Limb (tissue), 2 donors: Measurements from ENCODE around the gene POLD2.
"Not testable (repeated sequence)": the region's sequence is repeated elsewhere in the genome, so short reads cannot be mapped to it uniquely, and the experiment has no call there.

Experiments used
- DNase-seq, 2 donors: peaks; one replicate each; pipeline ENCODE4 v3.0.0-alpha.2; 2016; ENCODE audit errors: extremely low spot score in 2 of 2

The POLD2 gene

DNA sequence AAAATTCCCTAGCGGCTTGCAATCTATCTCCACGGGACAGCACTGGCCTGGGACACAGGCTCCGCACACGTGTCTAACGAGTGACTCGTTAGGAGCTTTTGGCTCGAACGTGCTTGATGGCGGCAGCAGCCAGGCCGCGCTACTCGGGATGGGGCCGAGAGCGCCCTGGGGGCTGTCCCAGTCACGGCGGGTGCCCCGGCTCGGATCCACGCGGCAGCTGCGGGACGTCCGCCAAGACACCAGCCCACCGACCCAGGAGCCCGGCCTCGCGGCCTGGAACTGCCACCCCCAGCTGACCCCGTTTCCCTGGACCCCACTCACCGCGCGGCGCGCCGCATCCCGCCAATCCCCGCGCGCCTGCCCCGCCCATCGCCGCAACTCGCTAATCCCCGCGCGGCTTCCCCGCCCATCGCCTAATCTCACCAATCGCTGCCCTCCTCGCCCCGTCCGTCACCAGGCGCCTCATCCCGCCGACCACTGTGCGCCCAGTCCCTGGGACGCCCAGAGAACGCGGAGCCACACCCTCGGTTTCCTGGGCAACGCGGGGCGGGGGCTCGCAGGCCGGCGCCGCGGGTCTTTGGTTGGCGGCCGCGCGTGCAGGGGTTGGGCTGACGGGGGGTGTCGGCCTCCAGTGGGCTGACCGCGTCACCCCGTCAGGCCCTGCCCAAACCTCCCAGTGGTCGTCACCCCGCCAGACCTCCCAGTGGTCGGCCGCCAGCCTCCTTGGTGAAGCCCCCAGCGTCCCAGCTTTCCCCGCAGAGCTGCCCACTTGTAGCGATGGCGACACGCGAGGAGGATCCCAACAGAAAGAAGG is at the start of gene POLD2:
TSS of gene POLD2 (minus strand) at position 359 of the 814 bp plus-strand sequence. CDS start 1,495 bp downstream, outside the sequence.
- peak; percentile 96 to 99 for DNase-seq

DNA sequence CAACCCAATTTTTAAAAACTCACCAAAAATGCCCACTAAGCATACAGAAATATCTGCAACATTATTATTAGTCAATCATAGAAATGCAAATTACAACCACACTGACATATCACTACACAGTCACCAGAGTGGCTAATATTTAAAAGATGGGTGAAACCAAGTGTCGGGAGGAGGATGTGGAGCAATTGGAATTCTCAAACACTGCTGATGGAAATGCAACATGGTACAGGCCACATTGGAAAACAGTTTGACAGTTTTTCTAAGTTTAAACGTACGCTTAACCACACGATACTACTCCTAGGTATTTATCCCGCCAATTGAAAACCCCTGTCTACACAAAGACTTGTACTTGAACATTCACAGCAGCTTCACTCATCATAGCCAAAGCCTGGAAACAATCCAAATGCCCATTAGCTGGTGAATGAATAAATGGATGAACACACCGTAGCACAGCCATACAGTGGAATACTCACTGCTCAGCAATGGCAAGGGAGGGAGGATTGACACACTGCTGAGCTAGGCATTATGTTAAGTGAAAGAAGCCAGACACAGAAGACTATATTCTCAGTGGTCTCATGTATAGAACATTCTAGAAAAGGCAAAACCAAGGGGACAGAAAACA is 49.6 kb upstream of the POLD2 start:
- peak in 1 of 2 donors; percentile 4 for DNase-seq

DNA sequence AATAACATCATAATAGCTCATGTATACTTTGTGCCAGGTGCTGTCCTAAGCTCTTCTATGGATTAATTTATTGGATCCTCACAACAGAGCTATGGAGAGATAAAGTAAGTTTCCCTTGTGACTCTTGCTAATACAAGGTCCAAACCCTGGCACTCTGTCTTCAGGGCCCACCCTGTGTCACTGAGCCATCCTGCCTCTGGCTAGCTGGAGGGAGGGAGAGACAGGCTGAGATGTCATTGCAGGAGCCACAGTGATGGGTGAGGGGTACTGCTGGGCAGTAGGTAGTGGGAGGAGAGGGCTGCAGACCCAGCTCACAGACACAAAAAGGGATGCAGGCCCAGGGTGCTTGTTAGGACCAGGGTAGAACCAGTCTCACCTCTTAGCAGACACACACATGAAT is 49.0 kb upstream of the POLD2 start:
- DNase-seq, result peak in 1 of 2 donors; percentile 3

DNA sequence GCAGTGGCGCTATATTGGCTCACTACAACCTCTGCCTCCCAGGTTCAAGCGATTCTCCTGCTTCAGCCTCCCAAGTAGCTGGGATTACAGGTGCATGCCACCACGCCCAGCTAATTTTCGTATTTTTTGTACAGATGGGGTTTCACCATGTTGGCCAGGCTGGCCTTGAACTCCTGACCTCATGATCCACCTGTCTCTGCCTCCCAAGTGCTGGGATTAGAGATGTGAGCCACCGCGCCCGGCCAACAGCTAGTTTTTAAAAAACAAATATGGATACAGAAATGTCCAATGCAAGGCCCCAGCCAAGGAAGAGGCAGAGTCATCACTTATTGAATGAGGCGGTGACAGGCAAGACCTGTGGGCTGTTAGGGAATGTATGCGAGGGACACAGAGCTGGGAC is 48.6 kb upstream of the POLD2 start:
- not testable (repeated sequence) for DNase-seq

DNA sequence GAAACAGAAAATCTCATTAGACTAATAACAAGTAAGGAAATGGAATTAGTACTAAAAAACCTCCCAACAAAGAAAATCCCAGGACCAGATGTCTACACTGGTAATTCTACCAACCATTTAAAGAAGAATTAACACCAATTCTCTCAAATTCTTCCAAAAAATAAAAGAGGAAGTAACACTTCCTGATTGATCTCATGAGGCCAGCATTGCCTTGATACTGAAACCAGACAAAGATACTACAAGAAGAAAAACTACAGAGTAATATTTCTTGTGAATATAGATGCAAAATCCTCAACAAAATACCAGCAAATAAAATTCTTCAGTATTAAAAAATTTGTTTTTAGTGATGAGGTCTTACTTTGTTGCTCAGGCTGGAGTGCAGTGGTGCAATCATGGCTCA is 44.6 kb upstream of the POLD2 start:
- DNase-seq, result no peak

DNA sequence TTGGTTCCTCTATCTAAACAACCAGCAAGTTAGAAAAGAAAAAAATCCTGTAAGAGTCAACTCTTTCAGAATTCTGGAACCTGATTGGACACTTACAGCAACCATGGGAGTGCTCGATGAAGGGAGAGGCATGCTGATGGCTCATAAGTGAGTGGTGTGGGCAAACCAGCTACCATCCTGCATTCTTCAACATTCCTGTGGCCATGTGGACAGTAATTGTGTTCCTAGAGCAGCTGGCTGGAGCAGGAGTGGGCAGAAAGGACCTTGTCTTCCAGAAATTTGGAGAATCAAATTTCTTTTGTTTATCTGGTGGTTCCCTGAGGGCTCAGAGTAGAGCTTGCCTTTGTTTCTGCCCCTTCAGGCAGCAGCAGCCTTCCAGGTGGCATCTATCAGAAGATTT is 40.2 kb upstream of the POLD2 start:
- DNase-seq, result no peak

DNA sequence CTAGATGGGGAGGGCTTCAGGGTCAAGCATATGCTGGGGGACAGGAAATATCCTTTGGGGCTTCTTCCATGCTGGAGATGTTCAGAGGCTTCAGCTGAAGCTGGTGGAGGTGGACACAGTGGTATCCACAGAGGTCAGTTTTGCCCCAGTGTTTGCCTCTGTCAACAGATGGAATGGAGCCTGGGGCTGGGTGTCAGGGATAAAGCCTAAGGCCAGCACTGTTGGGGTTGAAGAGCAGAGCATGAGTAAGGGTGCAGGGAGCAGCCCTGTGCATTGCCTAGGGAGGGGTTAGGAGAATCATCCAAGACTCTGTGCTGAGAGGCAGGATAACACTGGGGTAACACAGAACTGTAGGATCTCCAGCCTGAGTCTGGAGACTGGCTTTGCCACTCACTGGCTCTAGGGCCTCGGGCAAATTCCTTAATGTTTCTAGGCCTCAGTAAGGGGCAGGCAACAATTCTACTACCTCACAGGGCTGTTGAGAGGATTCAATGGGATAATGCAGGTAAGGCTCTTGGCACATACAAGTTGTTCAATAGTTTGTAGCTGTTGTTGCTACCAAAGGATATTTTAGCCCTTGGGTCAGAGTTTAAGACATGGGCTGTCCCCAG is 39.5 kb upstream of the POLD2 start:
- peak in 1 of 2 donors; percentile 8 for DNase-seq

DNA sequence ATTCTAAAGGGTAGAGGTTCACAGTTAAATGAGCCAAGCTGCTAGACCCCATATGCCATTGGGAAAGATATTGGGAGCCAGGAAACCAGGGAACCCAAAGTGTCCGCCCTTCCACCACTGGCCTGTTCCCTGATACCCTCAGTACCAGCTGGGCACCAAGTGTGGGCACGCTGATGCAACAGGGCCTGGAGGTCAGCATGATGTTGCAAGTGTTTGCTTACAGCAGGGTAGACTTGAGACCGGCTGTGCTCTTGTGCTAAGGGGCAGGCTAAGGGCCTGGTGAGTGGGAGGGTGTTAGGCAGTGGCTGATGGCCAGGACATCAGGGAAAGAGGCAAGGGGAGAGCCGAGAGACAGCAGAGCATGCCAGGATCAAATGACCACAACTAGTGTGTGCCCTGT is 38.8 kb upstream of the POLD2 start:
- peak in 1 of 2 donors; percentile 13 for DNase-seq

DNA sequence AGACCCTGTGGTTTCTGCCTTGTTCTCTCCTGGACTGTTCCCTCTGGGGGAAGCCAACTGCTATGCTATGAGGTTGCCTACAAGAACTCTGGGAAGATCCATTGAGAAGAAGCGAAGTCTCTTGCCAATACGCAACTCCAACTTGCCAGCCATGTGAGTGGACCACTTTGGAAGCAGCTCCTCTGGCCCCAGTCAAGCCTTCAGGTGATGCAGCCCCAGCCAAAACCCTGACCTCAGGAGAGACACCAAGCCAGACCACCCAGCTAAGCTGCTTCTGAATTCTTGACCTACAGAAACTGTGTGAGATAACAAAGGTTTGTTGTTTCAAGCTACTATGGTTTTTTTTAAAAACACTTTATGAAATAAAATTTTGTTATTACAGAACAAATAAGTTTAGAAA is 38.0 kb upstream of the POLD2 start:
- no peak for DNase-seq

DNA sequence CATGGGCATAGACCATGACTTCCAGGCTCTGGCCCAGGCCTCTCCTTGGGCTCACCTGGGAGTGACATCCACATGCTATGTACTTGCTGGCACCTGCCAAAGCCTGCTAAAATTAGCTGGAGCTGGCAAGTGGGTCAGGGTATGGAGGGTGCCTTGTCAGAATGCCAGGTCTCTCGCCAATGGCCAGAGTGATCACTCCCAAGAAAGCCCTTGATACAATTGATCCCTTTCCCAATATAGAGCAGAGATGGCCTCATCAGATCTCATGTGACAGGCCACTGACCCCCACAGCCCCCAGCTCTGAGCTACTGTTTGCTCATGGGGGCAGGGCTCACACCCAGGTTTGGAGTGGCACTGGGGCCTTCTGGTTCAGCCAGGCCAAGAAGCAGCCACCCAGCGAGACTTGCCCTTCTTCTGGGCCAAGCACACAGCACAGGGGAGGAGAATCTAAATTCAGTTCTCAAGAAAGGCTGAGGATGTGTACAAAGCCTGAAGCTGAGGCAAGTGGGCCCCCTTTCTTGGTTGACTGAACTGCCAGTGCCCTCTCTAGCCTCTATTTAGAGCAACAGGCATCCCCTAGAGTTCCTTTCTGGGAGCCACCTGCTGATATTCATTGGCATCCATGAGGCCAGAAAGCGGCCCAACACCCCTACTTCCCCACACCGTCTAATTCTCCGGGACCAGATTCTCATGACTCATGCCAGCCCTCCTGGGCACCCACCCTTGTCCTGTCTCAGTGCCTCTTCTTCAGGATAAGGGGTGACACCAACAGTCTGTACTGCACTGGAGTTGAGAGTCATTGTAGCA is 36.7 kb upstream of the POLD2 start:
- DNase-seq, result no peak

DNA sequence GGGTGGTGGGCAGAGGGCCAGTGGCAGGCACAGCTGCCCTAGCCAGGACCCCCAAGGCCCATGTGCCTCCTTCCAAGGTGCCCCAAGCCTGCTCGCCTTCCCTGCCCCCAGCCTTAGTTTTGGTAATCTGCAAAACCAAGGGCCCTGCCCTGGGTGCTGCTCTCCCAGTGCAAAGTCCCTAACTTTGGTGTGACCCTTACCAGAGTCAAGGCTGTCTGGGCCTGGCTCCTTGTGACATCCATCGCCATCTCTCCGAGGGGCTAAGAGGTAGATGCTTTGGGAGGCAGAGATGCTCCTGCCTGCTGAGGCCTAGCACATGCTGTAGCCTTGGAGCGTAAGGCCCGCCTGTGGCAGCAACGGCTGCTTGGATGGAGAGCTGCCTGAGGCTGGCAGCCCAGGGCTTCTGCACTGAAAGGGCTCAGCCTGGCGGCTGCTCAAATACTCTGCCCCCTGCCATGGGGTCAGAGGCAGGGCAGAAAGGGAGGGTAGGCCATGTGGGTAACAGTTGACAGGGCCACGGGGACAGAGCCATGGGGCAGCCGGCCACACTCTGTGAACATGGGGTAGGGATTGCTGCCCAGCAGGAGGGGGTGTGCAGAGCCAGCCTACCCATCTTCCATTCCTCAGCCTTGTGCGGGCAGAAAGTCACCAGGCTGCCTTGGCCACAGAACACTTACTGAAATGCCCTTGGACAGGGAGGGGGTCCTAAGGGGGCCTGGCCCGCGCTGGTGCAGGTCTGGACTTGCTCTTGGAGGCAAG is 35.7 kb upstream of the POLD2 start:
- DNase-seq, result no peak

DNA sequence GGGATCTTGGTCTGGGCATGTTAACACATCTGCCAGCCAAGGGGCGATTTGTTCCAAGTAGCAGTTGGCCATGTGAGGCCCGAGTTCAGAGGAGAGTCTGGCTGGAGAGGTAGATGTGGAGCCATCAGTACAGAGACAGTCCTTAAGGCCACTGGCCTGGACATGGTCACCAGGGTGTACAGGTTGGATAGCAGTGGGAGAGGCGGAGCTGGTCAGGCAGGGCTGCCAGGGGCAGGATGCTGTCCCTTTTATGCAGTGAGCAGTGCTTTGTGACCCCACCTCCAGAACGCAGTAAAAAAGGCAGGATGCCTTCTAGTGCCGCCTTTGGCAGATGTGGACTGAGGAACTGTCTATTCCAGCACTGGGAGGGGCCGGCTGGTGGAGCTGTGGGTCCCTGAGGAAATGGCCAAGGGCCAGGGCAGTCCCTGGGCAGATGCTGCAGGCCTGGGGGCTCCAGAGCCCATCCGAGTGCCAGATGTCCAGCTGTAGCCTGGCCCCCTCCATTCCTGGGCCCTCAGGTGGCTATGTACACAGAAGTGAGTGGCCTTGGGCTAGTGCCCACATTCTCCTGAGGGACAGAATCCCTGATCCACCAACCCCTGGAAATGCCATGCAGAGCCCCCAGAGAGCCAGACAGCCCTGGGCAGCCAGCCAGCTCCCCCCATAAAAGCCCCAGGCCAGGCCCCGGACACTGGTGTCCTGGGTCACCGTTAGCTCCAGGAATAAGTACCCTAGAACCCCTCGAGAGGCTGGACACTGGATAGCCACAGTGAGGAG is 34.9 kb upstream of the POLD2 start:
- DNase-seq, result no peak

DNA sequence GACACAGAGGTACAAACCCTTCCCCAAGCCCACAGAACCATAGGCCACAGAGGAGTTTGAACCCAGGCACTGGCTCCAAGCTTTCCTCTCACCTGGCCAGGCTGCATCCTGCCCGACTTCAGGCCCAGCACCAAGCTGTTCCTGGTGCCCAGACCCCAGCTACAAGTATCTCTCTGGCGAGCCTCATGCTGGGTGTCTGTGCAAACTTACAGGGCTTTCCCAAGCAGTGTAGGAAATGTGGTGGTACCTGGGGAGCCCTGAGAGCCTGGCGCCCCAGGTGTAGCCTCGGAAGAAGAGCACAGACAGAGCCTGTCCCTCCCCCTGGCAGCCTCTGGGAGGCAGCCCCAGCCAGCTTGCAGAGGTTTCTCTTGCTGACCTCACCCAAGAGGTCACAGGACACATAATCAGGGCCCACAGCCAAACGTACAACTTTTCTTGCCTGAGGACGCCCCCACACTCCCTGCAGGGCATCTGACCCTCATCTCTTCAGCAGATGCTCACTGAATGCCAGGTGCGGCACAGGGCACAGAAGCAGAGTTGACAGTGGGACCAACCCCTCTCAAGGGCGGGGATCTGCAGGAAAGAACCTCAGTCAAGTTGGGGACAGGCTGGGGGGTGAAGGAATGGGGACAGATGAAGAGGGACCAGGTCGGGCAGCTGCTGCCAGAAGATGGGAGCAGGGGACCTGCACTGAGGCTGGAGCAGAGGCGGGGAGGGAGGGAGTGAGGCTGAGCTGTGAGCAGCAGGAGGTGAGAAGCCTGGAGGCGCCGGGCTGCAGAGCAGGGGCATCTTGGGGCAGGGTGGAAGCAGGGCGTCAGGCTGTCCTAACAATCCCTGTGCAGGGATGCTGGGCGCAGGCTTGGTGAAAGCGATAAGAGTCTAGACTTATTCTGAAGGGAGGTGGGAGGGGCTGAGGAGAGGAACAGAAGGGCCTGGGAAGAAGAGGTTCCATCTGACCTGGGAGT is 34.0 kb upstream of the POLD2 start:
- no peak for DNase-seq

DNA sequence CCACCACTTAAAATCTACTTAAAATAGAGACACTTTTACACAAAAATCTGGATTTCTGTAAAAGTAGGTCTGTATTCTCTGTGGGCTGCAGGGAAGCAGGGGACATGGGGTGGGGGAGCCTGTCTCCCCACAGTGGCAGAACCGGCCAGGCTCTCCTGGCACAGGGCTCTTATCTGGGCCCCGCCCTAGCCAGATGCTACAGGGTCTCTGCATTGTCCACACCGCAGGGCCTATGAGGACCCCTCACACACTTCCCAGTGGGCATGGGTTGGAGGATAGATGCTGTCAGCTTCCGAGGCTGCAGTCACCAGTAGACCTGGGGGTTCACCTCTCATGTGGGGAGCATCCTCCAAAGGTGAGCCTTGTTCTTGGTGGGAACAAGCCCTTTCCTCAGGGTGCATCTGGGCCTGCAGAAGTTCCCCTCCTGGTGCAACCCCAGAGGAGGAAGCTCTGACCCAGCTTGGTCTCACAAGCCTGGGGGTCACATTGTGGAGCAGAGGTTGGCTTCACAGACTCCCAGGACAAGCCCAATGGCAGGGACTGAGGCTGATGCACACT is 33.2 kb upstream of the POLD2 start:
- DNase-seq, result no peak

DNA sequence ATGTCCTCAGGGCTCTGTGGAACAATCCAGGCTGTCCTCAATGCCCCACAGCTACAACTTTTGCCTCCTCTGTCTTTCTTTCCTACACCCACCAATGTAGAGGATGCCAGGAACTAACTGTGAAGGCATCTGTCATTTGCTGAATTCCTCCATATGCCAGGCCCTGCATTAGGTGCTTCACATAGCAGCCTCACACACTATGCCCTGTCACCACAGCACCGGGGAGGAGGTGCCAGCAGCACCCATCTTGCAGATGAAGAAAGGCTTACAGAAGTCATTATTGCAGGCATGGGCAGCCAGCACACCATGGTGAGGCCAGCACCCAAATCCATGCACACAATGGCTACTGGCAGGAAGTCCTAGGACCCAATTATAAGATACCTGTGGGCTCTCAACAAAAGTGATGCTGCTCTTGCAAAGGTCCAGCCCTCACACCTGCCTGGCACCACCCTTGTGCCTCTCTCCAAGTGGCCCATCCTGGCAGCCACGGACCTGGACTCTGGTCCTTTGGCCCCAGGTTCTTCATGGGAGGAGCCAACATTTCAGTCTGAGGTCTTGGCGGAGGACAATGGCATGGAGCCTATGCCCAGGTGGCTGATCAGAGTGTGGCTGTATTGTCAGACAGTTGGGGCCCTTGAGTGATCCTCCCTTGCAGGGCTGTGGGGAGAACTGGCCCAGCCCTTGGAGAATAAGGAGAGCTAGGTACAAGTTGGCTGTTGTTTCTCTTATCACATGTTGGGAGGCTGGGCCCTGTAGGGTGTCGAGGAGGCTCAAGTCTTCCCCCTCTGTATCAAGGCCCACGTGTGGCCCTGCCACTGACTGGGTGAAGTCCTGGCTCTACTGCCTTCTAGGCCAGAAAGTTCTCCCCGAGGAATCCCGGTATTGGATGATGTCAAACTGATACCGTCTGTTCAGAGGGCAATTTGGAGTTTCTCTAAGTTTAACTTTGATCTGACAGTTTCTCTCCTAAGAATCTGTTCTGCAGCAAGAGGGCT is 32.1 kb upstream of the POLD2 start:
- DNase-seq, result no peak

DNA sequence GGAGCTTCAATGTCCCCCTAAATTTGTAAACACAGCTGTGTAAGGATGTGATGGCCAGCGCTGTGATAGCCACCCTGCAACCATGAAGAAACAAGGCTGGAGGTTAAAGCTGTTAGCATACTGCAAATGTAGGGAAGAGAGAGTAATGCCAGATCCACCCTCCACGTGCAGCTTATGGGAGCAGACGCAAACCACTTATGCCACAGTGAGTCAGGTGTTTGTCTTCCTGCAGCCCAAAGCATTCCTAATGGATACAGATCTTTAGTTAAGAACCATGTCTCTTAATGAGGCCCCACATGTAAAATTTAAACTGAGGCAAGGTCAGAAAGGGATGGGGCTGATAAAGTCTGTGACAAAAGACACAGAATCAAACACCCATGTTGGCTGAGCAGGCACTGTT is 31.4 kb upstream of the POLD2 start:
- no peak for DNase-seq

DNA sequence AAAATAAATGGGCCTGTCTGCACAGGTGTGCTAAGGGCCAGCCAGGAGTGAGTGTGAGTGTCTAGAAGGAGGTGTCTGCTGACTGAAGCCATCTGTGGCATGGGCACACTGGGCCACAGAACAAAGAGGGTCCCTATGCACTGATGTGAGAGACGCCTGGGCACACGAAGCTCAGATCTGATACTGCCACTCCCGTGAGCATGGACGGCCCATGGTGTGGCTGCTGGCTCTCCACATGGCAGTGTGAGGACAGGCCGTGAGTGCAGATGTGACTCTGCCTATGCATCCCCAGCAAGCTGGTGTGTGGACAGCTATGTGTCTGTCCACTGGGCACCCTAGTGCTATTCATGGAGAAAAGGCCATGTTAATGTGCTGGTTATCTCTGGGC is 30.6 kb upstream of the POLD2 start:
- DNase-seq, result peak in 1 of 2 donors; percentile 9
